Stimulated activated CD4-positive, alpha-beta T cell treated with anti-CD3 and anti-CD28 coated beads, Interleukin-1b, Interleukin-23, amount 100 ng/mL, for 48 hours (primary cell): Measurements from ENCODE around the gene STK25.
A peak's percentile ranks its signal among the peaks of the same experiment; 100 is the strongest.

Experiments
- DNase-seq: peaks from one replicate; pipeline ENCODE4 v3.0.0-alpha.2; 2020

Gene STK25

GRCh38 chr2:241508240-241509154 lies at the start of gene STK25:
Gene STK25 (minus strand): TSS chr2:241508584. CDS start chr2:241508035, 549 bp downstream.
- DNase-seq = peak; percentile 99

- DNase-seq = no peak
These were observed 48.4 kb upstream of the STK25 start for GRCh38 chr2:241556746-241557145.

- DNase-seq = no peak
These were observed 47.3 kb upstream of the STK25 start for GRCh38 chr2:241555711-241556110.

GRCh38 chr2:241554610-241555322 lies 46.4 kb upstream of the STK25 start:
- DNase-seq = no peak

- no peak for DNase-seq
These were observed 45.6 kb upstream of the STK25 start for GRCh38 chr2:241553981-241554380.

GRCh38 chr2:241553512-241553830 lies 45.1 kb upstream of the STK25 start:
- DNase-seq = no peak

GRCh38 chr2:241551998-241552737 lies 43.8 kb upstream of the STK25 start:
- DNase-seq = no peak

GRCh38 chr2:241551599-241551997 lies 43.2 kb upstream of the STK25 start:
- no peak for DNase-seq

- DNase-seq = no peak
These were observed 42.5 kb upstream of the STK25 start for GRCh38 chr2:241550616-241551580.

- DNase-seq = no peak
These were observed 40.1 kb upstream of the STK25 start for GRCh38 chr2:241548451-241548835.

- DNase-seq = no peak
These were observed 39.5 kb upstream of the STK25 start for GRCh38 chr2:241547781-241548450.

- DNase-seq = no peak
These were observed 38.6 kb upstream of the STK25 start for GRCh38 chr2:241546771-241547498.

GRCh38 chr2:241545523-241546473 lies 37.4 kb upstream of the STK25 start:
- no peak for DNase-seq

- DNase-seq = no peak
These were observed 36.7 kb upstream of the STK25 start for GRCh38 chr2:241545106-241545505.

- no peak for DNase-seq
These were observed 33.9 kb upstream of the STK25 start for GRCh38 chr2:241542278-241542605.

- no peak for DNase-seq
These were observed 33.3 kb upstream of the STK25 start for GRCh38 chr2:241541564-241542277.

- DNase-seq = peak; percentile 78
These were observed 32.6 kb upstream of the STK25 start for GRCh38 chr2:241540771-241541561.

GRCh38 chr2:241540401-241540770 lies 32.0 kb upstream of the STK25 start:
- no peak for DNase-seq
